Activated CD4-positive, alpha-beta T cell treated with anti-CD3 and anti-CD28 coated beads for 1 hour (primary cell): ENCODE results near the gene PIK3CD.
"Not testable (repeated sequence)": the region's sequence is repeated elsewhere in the genome, so short reads cannot be mapped to it uniquely, and the experiment has no call there.

Experiments
- DNase-seq: peaks from one replicate; pipeline ENCODE4 v3.0.0-alpha.2; 2020

PIK3CD gene

GRCh38 chr1:9744106-9744799 lies 92.7 kb downstream of the PIK3CD start:
- no peak for DNase-seq

GRCh38 chr1:9746211-9746610 lies 94.7 kb downstream of the PIK3CD start:
- no peak for DNase-seq

GRCh38 chr1:9746651-9747050 lies 95.1 kb downstream of the PIK3CD start:
- no peak for DNase-seq

- DNase-seq = not testable (repeated sequence)
Observed at GRCh38 chr1:9748391-9748790, 96.9 kb downstream of the PIK3CD start.

GRCh38 chr1:9749361-9749760 lies 97.8 kb downstream of the PIK3CD start:
- DNase-seq = no peak

GRCh38 chr1:9751971-9752370 lies 100.4 kb downstream of the PIK3CD start:
- DNase-seq = no peak

- DNase-seq = no peak
Observed at GRCh38 chr1:9753121-9753531, 101.6 kb downstream of the PIK3CD start.

GRCh38 chr1:9755441-9755995 lies 104.0 kb downstream of the PIK3CD start:
- DNase-seq = no peak

GRCh38 chr1:9758559-9759121 lies 107.1 kb downstream of the PIK3CD start:
- no peak for DNase-seq

GRCh38 chr1:9759939-9760338 lies 108.4 kb downstream of the PIK3CD start:
- DNase-seq = no peak

- DNase-seq = no peak
Observed at GRCh38 chr1:9760824-9761223, 109.3 kb downstream of the PIK3CD start.

- DNase-seq = no peak
Observed at GRCh38 chr1:9761855-9762254, 110.3 kb downstream of the PIK3CD start.

GRCh38 chr1:9762446-9762845 lies 110.9 kb downstream of the PIK3CD start:
- DNase-seq = not testable (repeated sequence)

GRCh38 chr1:9763914-9764313 lies 112.4 kb downstream of the PIK3CD start:
- no peak for DNase-seq

- no peak for DNase-seq
Observed at GRCh38 chr1:9764550-9764949, 113.0 kb downstream of the PIK3CD start.

- no peak for DNase-seq
Observed at GRCh38 chr1:9766759-9767442, 115.4 kb downstream of the PIK3CD start.

GRCh38 chr1:9767964-9768668 lies 116.6 kb downstream of the PIK3CD start:
- DNase-seq = no peak

GRCh38 chr1:9768983-9769382 lies 117.5 kb downstream of the PIK3CD start:
- no peak for DNase-seq

- no peak for DNase-seq
Observed at GRCh38 chr1:9770298-9770697, 118.8 kb downstream of the PIK3CD start.

GRCh38 chr1:9774712-9775679 lies 123.5 kb downstream of the PIK3CD start:
- DNase-seq = no peak

- no peak for DNase-seq
Observed at GRCh38 chr1:9776685-9777084, 125.2 kb downstream of the PIK3CD start.
